Activated T-helper 9 cell treated with anti-CD3 and anti-CD28 coated beads, Interleukin-2, amount 50 U/mL, for 16 hours (primary cell): Measurements from ENCODE around the gene PRSS57.

Experiments
- DNase-seq: peaks from one replicate; pipeline ENCODE4 v3.0.0-alpha.2; 2020; ENCODE audit warnings: low read depth

PRSS57 gene

DNA sequence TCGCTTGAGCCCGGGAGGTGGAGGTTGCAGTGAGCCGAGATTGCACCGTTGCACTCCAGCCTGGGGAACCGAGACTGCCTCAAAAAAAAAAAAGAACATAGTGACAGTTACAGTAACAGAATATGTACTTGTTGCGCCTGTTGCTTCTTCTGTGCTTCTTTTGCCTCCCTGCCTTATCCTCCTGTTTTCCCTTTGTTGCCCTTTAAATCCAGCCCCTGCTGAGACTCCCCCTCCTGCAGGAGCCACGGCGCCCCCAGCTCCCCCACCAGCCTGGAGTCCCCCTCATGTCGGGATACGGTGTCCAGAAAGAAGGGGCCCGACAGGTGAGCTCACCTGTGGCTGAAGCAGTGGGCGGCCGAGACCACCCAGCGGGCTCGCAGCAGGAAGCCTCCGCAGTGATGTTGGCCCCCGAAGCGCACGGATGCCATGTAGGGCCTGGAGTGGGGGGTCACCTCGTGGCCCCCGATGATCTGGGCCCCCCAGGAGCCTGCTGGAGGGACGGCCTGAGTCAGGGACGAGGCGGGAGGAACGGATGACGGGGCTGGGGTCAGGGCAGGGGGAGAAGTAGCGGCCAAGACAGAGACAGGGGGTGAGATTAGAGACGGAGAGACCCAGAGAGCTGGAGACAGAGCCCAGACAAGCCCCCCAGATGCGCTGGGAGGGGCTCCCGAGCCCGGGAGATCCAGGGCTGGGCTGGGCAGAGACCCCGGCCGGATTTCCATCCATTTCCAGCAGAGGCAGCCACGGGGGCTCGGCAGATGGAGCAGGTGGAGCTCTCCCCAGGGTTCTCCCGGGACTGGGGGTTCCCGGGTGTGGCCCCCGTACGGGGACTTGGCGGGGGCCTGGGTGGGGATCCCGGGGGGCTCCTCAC, 536 bp downstream of the PRSS57 start:
- no peak for DNase-seq

DNA sequence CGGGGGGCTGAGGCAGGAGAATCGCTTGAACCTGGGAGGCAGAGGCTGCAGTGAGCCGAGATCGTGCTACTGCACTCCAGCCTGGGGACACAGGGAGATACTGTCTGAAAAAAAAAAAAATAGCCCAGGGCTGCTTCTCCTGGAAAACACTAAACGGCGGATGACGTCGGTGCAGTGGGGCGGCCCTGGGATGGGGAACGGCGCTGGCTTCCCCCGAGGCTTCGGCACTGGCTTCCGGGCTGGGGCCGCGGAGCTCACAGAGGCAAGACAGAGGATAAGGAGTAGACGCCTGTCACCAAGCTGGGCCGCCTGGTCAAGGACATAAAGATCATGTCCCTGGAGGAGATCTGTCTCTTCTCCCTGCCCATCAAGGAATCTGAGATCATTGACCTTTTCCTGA, 5.0 kb downstream of the PRSS57 start:
- no peak for DNase-seq

DNA sequence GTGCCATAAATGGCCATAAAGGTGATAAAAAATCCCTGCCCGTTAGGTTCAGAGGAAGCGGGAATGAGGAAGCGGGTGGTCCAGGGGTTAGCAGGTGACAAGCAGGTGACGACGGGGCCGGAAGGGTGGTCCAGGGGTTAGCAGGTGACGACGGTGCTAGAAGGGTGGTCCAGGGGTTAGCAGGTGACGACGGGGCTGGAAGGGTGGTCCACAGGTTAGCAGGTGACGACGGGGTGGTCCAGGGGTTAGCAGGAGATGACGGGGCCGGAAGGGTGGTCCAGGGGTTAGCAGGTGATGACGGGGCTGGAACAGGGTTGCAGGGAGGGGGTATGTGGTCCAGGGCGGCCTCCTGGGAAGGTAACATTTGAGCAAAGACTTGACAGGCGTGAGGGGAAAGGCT, 6.3 kb downstream of the PRSS57 start:
- no peak for DNase-seq

GRCh38 chr19:688214-688613, 7.0 kb downstream of the PRSS57 start:
- DNase-seq = no peak

- DNase-seq = no peak
Measured at GRCh38 chr19:687569-688166, 7.6 kb downstream of the PRSS57 start.

DNA sequence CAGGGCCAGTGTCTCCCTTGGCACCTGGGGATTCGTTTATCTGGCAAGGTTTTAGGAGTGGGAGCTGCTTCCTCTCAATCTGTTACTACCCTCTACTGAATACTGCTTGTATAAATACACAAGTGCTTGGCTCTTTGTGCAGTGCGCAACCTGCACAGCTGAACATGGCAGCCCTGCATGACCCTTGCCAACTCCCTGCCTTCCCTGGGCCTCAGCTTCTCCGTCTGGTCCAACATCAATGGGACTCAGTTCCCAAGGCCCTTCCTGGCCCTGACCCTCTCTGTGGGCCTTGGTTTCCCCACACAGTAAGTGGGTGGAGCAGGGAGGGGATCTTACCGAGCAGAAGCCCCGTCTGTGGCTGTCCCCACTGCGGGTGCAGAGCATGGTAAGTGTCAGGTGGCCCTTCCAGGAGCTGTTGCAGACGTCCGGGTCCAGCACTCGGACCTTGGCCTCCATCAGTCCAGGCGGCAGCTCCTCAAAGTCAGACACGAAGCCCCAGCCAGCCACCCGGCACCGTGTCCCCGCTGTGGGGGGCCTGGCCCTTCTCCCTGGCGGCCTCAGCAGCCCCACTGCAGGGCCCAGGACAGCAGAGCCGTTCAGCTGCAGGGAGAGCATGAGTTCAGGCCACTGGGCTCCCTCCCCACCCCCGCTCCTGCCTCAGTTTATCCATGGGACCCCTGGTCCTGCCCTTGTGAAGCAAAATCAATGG, 8.5 kb downstream of the PRSS57 start:
- no peak for DNase-seq

DNA sequence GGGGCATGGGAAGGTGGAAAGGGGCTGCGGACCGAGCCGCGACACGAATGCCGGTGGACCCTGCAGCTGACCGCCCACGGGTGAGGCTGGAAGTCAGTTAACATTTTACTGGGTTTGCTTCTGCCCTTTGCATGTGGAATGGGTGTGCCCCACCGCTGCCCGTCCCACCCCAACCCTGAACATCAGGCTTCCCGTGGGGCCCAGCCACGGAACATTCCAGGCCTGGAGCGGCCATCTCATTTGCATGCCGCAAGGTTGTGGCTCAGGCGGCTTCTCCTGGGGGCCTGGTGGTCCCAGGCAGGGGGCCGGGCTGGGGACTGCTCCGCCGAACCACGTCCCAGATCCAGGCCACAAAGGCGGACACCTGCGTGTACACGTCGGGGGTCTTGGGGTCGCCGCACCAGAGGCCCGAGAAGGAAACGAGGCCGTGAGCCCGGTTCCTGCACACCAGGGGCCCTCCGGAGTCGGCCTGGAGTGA, 9.8 kb downstream of the PRSS57 start:
- DNase-seq = no peak

GRCh38 chr19:682678-683320, 12.5 kb downstream of the PRSS57 start:
- no peak for DNase-seq

DNA sequence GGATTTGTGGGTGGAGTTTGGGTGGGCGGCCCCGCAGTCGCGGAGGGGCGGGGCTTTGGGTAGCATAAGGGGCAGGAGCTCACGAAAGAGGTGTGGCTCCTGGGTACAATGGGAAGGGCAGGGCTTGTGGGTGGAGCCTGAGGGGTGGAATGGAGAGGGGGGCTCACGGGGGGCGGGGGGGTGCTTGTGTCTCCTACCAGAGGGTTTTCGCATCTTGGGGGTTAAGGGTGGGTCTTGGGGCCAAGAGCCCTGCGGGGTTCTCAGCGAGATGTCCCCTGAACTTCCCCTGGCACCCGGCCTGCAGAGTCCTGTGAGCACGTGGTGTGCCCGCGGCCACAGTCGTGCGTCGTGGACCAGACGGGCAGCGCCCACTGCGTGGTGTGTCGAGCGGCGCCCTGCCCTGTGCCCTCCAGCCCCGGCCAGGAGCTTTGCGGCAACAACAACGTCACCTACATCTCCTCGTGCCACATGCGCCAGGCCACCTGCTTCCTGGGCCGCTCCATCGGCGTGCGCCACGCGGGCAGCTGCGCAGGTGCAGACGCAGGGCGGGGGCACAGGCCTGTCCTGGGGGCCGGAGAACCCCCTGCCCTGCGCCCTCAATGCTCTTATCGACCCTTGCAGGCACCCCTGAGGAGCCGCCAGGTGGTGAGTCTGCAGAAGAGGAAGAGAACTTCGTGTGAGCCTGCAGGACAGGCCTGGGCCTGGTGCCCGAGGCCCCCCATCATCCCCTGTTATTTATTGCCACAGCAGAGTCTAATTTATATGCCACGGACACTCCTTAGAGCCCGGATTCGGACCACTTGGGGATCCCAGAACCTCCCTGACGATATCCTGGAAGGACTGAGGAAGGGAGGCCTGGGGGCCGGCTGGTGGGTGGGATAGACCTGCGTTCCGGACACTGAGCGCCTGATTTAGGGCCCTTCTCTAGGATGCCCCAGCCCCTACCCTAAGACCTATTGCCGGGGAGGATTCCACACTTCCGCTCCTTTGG, 13.9 kb downstream of the PRSS57 start:
- peak; percentile 88 for DNase-seq

- DNase-seq = peak; percentile 100
Measured at GRCh38 chr19:680287-681028, 14.8 kb downstream of the PRSS57 start.

DNA sequence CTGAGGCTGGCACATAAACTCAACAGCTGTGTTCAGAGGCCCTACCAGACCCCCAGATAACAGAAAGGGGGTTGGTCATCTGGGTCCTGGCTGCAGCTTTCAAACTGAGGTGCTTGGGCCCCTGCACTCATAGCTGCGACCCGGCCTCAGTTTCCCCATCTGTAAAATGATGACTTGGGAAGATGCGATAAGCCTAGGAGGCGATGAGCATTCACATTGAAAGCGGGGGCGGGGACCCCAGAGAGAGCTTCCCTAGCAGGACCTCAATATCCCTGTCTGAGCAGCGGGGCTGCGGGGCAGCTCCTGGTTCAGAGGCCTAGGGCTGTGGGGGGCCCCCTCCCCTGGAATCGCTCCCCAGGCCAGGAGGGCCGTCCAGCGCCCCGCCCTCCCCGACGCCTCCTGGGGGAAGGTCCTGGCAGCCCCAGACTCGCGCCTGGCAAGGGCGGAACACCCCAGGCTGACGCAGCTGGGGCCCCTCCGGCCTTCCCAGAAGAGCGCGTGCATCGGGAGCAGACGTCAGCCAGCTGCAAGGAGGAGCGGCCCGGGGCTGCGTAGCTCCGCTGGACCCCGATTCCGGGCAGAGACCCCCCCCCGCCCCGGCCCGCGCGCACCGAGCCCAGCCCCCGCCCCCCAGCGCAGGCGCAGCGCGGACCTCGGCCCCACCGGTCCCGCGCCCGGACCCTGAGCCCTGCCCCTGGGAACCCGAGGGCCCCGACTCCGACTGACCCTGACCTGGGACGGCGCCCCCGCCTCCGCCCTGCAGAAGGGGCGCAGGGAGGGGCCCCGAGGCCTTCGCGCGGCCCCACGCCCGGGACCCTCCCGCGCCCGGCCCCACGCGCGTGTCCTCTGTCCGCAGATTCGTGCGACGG, 15.6 kb downstream of the PRSS57 start:
- no peak for DNase-seq

DNA sequence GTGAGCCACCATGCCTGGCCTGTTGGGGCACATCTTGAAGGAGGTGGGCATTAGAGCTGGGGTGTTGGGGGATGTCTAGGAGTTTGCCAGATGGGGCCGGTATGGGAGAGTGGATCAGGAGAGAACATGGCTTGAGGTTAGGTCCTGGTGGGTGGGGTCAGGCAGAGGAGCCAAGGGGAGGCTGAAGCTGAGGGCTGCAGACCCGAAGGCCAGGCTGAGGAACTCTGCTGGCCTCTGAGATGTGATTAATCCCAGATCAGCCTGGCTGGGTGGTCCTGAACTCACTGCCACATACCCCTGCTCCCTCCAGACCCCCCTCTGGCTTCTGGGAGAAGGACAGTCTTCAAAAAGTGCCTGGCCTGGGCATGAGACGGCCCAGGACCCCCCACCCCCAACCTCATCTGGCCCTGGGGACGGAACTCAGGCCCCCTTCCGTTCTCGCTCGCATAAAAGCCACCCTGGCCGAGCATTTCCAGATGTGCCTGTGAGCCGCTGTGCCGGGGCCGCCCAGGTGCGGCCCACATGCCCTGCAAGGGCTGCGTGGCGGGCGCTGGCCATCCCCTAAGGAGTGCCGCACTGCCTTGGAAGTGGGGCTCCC, 16.4 kb downstream of the PRSS57 start:
- no peak for DNase-seq

- no peak for DNase-seq
Measured at GRCh38 chr19:677601-678436, 17.4 kb downstream of the PRSS57 start.

GRCh38 chr19:677201-677600, 18.1 kb downstream of the PRSS57 start:
- no peak for DNase-seq

- DNase-seq = no peak
Measured at GRCh38 chr19:676339-677105, 18.7 kb downstream of the PRSS57 start, which contains the start of gene FSTL3. FSTL3 (plus strand) TSS chr19:676392; CDS start chr19:676424, 32 bp downstream.

GRCh38 chr19:676007-676338, 19.3 kb downstream of the PRSS57 start:
- no peak for DNase-seq
